Measurements from ENCODE around the gene GSX2. TPM values are rescaled to one million over a fixed set of nuclear protein-coding genes. Genes with fewer than 3 reads are reported as not detected.

Gene GSX2
- total RNA-seq, 1 donor, result not detected

DNA sequence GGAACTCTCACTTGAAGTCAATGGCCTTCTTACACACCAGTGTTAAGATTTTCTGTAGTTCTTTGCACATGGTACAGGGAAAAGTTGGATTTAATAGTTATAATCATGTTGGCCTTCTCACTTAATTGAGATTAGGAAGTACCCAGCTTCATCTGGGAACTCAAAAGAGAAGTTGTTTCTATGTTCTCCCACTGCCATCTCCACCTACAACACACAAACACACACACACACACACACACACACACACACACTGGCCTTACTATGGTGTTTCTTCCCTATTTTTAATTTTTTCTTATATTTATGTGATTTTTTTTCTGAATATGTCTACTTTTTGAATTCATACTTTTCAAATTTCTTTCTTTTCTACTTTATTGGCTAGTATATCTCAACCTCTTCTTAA is 25.6 kb upstream of the GSX2 start:
- no peak overlapping the region for H2AFZ ChIP-seq (ENCODE audit: low read length)
- H3K79me2 ChIP-seq (ENCODE audit: insufficient read depth, low read length), result no peaks in the 10 kb centered on the region
- H3K4me3 ChIP-seq (ENCODE audit: insufficient read depth, low read length), result no peak overlapping the region
- no peak for DNase-seq (ENCODE audit: insufficient read length, low spot score, missing footprints)
- no peak overlapping the region for H3K4me2 ChIP-seq (ENCODE audit: insufficient read depth, low read length)
- H3K9me3 ChIP-seq (ENCODE audit: low read depth, low read length), result no peaks in the 10 kb centered on the region
- H4K20me1 ChIP-seq (ENCODE audit: insufficient read depth, low read length), result no peaks in the 10 kb centered on the region
- H3K27ac ChIP-seq (ENCODE audit: low read depth, low read length), result no peak overlapping the region
- no peaks in the 10 kb centered on the region for H3K36me3 ChIP-seq (ENCODE audit: insufficient read depth, low read length)
- TF ChIP-seq, protein P1, sequence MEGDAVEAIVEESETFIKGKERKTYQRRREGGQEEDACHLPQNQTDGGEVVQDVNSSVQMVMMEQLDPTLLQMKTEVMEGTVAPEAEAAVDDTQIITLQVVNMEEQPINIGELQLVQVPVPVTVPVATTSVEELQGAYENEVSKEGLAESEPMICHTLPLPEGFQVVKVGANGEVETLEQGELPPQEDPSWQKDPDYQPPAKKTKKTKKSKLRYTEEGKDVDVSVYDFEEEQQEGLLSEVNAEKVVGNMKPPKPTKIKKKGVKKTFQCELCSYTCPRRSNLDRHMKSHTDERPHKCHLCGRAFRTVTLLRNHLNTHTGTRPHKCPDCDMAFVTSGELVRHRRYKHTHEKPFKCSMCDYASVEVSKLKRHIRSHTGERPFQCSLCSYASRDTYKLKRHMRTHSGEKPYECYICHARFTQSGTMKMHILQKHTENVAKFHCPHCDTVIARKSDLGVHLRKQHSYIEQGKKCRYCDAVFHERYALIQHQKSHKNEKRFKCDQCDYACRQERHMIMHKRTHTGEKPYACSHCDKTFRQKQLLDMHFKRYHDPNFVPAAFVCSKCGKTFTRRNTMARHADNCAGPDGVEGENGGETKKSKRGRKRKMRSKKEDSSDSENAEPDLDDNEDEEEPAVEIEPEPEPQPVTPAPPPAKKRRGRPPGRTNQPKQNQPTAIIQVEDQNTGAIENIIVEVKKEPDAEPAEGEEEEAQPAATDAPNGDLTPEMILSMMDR (IDR thresholded peaks at IDR 0.05; ENCODE audit: extremely low read depth, low read depth, low read length), result no peak
- no peaks in the 10 kb centered on the region for H3K27me3 ChIP-seq (ENCODE audit: insufficient read depth, low read length)
- H3K4me1 ChIP-seq (ENCODE audit: insufficient read depth, low read length), result peaks cover 30% of the 10 kb centered on the region

DNA sequence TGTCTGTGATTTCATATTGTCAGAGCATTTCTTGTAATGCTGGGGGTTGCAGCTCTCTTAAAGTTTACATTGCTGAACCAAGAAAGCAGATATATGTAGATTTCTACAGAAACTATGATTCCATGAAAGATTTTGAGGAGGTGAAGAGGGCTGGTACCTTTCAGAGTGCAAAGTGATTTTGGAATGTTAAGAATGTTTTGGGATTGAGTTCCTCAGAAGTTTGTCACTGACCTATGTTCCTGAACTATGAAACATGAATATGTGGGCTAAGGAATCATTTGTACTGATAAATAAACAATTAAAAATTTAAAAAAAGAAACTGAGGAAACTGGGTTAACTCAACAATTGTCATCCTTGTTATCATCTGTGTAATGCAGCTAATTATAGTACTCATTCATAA is 23.3 kb upstream of the GSX2 start:
- no peaks in the 10 kb centered on the region for H3K27me3 ChIP-seq (ENCODE audit: insufficient read depth, low read length)
- no peaks in the 10 kb centered on the region for H3K36me3 ChIP-seq (ENCODE audit: insufficient read depth, low read length)
- H3K9me3 ChIP-seq (ENCODE audit: low read depth, low read length), result no peaks in the 10 kb centered on the region
- peak overlapping the region; percentile 33 for H3K4me2 ChIP-seq (ENCODE audit: insufficient read depth, low read length)
- no peaks in the 10 kb centered on the region for H4K20me1 ChIP-seq (ENCODE audit: insufficient read depth, low read length)
- H3K27ac ChIP-seq (ENCODE audit: low read depth, low read length), result peak overlapping the region; percentile 8
- no peak overlapping the region for H2AFZ ChIP-seq (ENCODE audit: low read length)
- TF ChIP-seq, protein P1 (IDR thresholded peaks at IDR 0.05; ENCODE audit: extremely low read depth, low read depth, low read length), result no peak
- no peak overlapping the region for H3K4me3 ChIP-seq (ENCODE audit: insufficient read depth, low read length)
- peaks cover 32% of the 10 kb centered on the region for H3K4me1 ChIP-seq (ENCODE audit: insufficient read depth, low read length)
- DNase-seq (ENCODE audit: insufficient read length, low spot score, missing footprints), result no peak
- H3K79me2 ChIP-seq (ENCODE audit: insufficient read depth, low read length), result no peaks in the 10 kb centered on the region

GRCh38 chr4:54077812-54078211 is 22.2 kb upstream of the GSX2 start:
- H3K27ac ChIP-seq (ENCODE audit: low read depth, low read length), result peak overlapping the region; percentile 54
- TF ChIP-seq, protein P1 (IDR thresholded peaks at IDR 0.05; ENCODE audit: extremely low read depth, low read depth, low read length), result no peak
- H3K27me3 ChIP-seq (ENCODE audit: insufficient read depth, low read length), result no peaks in the 10 kb centered on the region

DNA sequence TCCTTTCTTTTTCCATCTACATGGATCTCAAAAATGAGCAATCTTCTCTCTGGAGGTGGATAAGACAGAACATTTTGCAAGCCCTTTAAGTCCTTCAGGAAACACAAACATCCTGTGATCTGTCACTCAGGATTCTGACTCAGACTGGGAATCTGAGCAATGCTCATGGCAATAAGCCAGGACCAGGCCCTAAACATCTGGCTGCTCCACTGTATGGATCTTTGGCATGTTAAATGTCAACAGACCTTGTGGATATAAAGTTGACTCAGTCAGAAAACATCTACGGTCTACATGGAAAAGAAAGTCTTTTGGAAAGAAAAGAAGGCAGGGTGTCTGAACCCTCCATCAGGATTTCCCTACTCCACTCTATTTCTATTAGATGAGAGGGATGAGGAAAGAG is 17.8 kb upstream of the GSX2 start:
- peaks cover 33% of the 10 kb centered on the region for H3K4me1 ChIP-seq (ENCODE audit: insufficient read depth, low read length)
- no peaks in the 10 kb centered on the region for H3K36me3 ChIP-seq (ENCODE audit: insufficient read depth, low read length)
- TF ChIP-seq, protein P1 (IDR thresholded peaks at IDR 0.05; ENCODE audit: extremely low read depth, low read depth, low read length), result no peak
- H2AFZ ChIP-seq (ENCODE audit: low read length), result no peak overlapping the region
- H3K79me2 ChIP-seq (ENCODE audit: insufficient read depth, low read length), result no peaks in the 10 kb centered on the region
- H4K20me1 ChIP-seq (ENCODE audit: insufficient read depth, low read length), result no peaks in the 10 kb centered on the region
- no peaks in the 10 kb centered on the region for H3K9me3 ChIP-seq (ENCODE audit: low read depth, low read length)
- peak overlapping the region; percentile 22 for H3K27ac ChIP-seq (ENCODE audit: low read depth, low read length)
- no peaks in the 10 kb centered on the region for H3K27me3 ChIP-seq (ENCODE audit: insufficient read depth, low read length)
- H3K4me3 ChIP-seq (ENCODE audit: insufficient read depth, low read length), result no peak overlapping the region
- DNase-seq (ENCODE audit: insufficient read length, low spot score, missing footprints), result no peak
- peak overlapping the region; percentile 34 for H3K4me2 ChIP-seq (ENCODE audit: insufficient read depth, low read length)

More at GRCh38 chr4:54077812-54078211, 22.2 kb upstream of the GSX2 start:
- H3K4me1 ChIP-seq (ENCODE audit: insufficient read depth, low read length), result peaks cover 42% of the 10 kb centered on the region
- H3K4me2 ChIP-seq (ENCODE audit: insufficient read depth, low read length), result peak overlapping the region; percentile 17
- H3K79me2 ChIP-seq (ENCODE audit: insufficient read depth, low read length), result no peaks in the 10 kb centered on the region
- DNase-seq (ENCODE audit: insufficient read length, low spot score, missing footprints), result no peak
- no peak overlapping the region for H3K4me3 ChIP-seq (ENCODE audit: insufficient read depth, low read length)
- no peaks in the 10 kb centered on the region for H3K36me3 ChIP-seq (ENCODE audit: insufficient read depth, low read length)
- no peaks in the 10 kb centered on the region for H3K9me3 ChIP-seq (ENCODE audit: low read depth, low read length)
- H2AFZ ChIP-seq (ENCODE audit: low read length), result no peak overlapping the region
- no peaks in the 10 kb centered on the region for H4K20me1 ChIP-seq (ENCODE audit: insufficient read depth, low read length)
